GM19455 (cell line): Measurements from ENCODE around the gene SLC44A2.

Experiments
- ATAC-seq: cut with Tn5 transposase; IDR thresholded peaks from one replicate; pipeline ENCODE4 v1.9.1; 2021; ENCODE audit not compliant: unreplicated experiment

SLC44A2 gene

GRCh38 chr19:10615429-10616023, 9.8 kb upstream of the SLC44A2 start:
- no peak for ATAC-seq

GRCh38 chr19:10617409-10618121, 7.8 kb upstream of the SLC44A2 start:
- ATAC-seq, result no peak

- no peak for ATAC-seq
These were observed 6.5 kb upstream of the SLC44A2 start for GRCh38 chr19:10618846-10619245.

GRCh38 chr19:10620786-10621185, 4.6 kb upstream of the SLC44A2 start:
- no peak for ATAC-seq

- no peak for ATAC-seq
These were observed 3.4 kb upstream of the SLC44A2 start for GRCh38 chr19:10621966-10622365.

GRCh38 chr19:10624585-10624984, 768 bp upstream of the SLC44A2 start:
- no peak for ATAC-seq

- ATAC-seq, result no peak
These were observed 397 bp downstream of the SLC44A2 start for GRCh38 chr19:10625762-10626138.

- no peak for ATAC-seq
These were observed 6.5 kb downstream of the SLC44A2 start for GRCh38 chr19:10631874-10632273.

GRCh38 chr19:10634430-10634829, 9.1 kb downstream of the SLC44A2 start:
- no peak for ATAC-seq

GRCh38 chr19:10634963-10635362, 9.6 kb downstream of the SLC44A2 start:
- ATAC-seq, result no peak

- no peak for ATAC-seq
These were observed 11.1 kb downstream of the SLC44A2 start for GRCh38 chr19:10636304-10636972.

GRCh38 chr19:10637894-10638293, 12.5 kb downstream of the SLC44A2 start:
- no peak for ATAC-seq

GRCh38 chr19:10639836-10640235, 14.5 kb downstream of the SLC44A2 start:
- ATAC-seq, result no peak

- no peak for ATAC-seq
These were observed 15.0 kb downstream of the SLC44A2 start for GRCh38 chr19:10640361-10640760.

GRCh38 chr19:10641248-10641647, 15.9 kb downstream of the SLC44A2 start:
- ATAC-seq, result no peak

- ATAC-seq, result no peak
These were observed 17.3 kb downstream of the SLC44A2 start for GRCh38 chr19:10642473-10643171.

GRCh38 chr19:10643172-10643967, 18.0 kb downstream of the SLC44A2 start:
- ATAC-seq, result no peak

- no peak for ATAC-seq
These were observed 18.6 kb downstream of the SLC44A2 start for GRCh38 chr19:10643968-10644259.

- ATAC-seq, result no peak
These were observed 19.1 kb downstream of the SLC44A2 start for GRCh38 chr19:10644260-10645007.

GRCh38 chr19:10646456-10647159, 21.3 kb downstream of the SLC44A2 start:
- ATAC-seq, result no peak
